OCI-LY3 (cell line): ENCODE results near the gene DMAC2.
"Not testable (repeated sequence)": the region's sequence is repeated elsewhere in the genome, so short reads cannot be mapped to it uniquely, and the experiment has no call there.

Experiments used
- EZH2phosphoT487 ChIP-seq: fragments of 200-600 bp; shearing (Covaris generic); IDR thresholded peaks from 2 replicates; pipeline ENCODE4 v1.6.1; 2018; ENCODE audit warnings: antibody characterized with exemption, mixed run types, low read depth
- TF ChIP-seq, protein P1 (sequence below): fragments of 200-600, 300-600 bp; sonication (generic); IDR thresholded peaks from 2 replicates; pipeline ENCODE4 v1.5.1; 2014; ENCODE audit warnings: antibody characterized with exemption, low read length, low read depth

DNA sequence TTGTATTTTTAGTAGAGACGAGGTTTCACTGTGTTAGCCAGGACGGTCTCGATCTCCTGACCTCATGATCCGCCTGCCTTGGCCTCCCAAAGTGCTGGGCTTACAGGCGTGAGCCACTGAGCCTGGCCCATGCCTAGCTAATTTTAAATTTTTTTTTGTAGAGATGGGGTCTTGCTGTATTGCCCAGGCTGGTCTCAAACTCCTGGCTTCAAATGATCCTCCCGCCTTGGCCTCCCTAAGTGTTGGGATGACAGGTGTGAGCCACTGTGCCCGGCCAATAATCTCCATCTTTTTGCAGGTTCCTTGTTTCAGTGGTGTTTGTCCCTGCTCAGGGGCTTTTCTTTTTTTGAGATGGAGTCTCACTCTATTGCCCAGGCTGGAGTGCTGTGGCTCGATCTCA, 58.2 kb downstream of the DMAC2 start:
- TF ChIP-seq, protein P1, sequence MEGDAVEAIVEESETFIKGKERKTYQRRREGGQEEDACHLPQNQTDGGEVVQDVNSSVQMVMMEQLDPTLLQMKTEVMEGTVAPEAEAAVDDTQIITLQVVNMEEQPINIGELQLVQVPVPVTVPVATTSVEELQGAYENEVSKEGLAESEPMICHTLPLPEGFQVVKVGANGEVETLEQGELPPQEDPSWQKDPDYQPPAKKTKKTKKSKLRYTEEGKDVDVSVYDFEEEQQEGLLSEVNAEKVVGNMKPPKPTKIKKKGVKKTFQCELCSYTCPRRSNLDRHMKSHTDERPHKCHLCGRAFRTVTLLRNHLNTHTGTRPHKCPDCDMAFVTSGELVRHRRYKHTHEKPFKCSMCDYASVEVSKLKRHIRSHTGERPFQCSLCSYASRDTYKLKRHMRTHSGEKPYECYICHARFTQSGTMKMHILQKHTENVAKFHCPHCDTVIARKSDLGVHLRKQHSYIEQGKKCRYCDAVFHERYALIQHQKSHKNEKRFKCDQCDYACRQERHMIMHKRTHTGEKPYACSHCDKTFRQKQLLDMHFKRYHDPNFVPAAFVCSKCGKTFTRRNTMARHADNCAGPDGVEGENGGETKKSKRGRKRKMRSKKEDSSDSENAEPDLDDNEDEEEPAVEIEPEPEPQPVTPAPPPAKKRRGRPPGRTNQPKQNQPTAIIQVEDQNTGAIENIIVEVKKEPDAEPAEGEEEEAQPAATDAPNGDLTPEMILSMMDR, result not testable (repeated sequence)
- TF ChIP-seq EZH2phosphoT487, result not testable (repeated sequence)
